ENCODE results near the gene RAB11FIP3.

DNA sequence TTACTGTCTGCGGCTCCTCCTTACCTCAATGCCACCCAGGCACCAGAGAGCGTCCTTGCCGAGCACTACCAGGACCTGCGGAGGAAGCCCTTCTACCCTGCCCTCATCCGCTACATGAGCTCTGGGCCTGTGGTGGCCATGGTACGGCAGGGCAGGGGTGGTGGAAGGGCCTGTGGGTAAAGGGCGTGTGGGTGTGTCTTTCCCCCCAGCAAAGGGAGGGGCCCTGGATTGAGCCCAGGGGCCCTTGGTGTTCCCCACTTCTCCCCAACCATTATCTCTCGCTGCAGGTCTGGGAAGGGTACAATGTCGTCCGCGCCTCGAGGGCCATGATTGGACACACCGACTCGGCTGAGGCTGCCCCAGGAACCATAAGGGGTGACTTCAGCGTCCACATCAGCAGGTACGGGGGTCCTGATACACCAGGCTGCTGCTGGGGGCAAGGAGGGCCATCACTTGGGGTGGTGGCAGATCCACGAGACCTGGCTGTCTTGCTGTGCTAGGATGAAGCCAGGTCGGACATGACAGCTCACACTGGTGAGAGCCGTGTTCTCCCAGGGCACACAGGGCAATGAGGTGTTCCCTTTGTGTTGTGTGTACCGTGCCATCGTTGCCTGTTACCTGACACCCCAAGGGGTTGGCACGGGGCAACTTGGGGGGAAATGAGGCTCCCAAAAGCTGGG is 26.0 kb upstream of the RAB11FIP3 start:
- TF ChIP-seq, protein P1, sequence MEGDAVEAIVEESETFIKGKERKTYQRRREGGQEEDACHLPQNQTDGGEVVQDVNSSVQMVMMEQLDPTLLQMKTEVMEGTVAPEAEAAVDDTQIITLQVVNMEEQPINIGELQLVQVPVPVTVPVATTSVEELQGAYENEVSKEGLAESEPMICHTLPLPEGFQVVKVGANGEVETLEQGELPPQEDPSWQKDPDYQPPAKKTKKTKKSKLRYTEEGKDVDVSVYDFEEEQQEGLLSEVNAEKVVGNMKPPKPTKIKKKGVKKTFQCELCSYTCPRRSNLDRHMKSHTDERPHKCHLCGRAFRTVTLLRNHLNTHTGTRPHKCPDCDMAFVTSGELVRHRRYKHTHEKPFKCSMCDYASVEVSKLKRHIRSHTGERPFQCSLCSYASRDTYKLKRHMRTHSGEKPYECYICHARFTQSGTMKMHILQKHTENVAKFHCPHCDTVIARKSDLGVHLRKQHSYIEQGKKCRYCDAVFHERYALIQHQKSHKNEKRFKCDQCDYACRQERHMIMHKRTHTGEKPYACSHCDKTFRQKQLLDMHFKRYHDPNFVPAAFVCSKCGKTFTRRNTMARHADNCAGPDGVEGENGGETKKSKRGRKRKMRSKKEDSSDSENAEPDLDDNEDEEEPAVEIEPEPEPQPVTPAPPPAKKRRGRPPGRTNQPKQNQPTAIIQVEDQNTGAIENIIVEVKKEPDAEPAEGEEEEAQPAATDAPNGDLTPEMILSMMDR (IDR thresholded peaks at IDR 0.05; ENCODE audit: low read length): no peak
- TF ChIP-seq EZH2 (optimal IDR thresholded peaks at IDR 0.05; ENCODE audit: low read depth, low read length): no peak
